HepG2 (cell line): ENCODE measurements around the gene CAPG. TPM values are rescaled to one million over a fixed set of nuclear protein-coding genes. Genes with fewer than 3 reads are reported as not detected.

Experiments
- FOXK2 ChIP-seq: fragments of 450-650 bp; IDR thresholded peaks from 2 replicates; pipeline ENCODE4 v1.6.1; 2016
- HMGXB4 ChIP-seq, 2 experiments: sonication (generic) in 1 of 2; formaldehyde crosslinking in 1 of 2; IDR thresholded peaks; 2 replicates each; pipeline versions ENCODE4 v1.4.0 to v1.6.1; 2018 to 2020; ENCODE audit warnings: missing genetic modification reagents in 2 of 2, borderline replicate concordance in 1 of 2, low read depth in 1 of 2, mild to moderate bottlenecking in 1 of 2, missing biosample characterization in 1 of 2
- KDM2A ChIP-seq: sonication (generic); formaldehyde crosslinking; IDR thresholded peaks from 2 replicates; pipeline ENCODE4 v1.4.0; 2020; ENCODE audit warnings: low read depth, missing genetic modification reagents, borderline replicate concordance
- KLF6 ChIP-seq: IDR thresholded peaks from 2 replicates; pipeline ENCODE4 v1.8.0; 2016; ENCODE audit warnings: missing biosample characterization, missing genetic modification reagents
- MIER3 ChIP-seq: IDR thresholded peaks from 2 replicates; pipeline ENCODE4 v1.6.1; 2016; ENCODE audit warnings: missing compliant biosample characterization, borderline replicate concordance
- NCOA1 ChIP-seq: sonication (generic); formaldehyde crosslinking; IDR thresholded peaks from 2 replicates; pipeline ENCODE4 v1.9.0; 2021; ENCODE audit warnings: missing genetic modification reagents
- RFXAP ChIP-seq: sonication (generic); formaldehyde crosslinking; IDR thresholded peaks from 2 replicates; pipeline ENCODE4 v1.4.0; 2020; ENCODE audit warnings: missing genetic modification reagents, borderline replicate concordance
- RNF219 ChIP-seq: sonication (generic); formaldehyde crosslinking; IDR thresholded peaks from 2 replicates; pipeline ENCODE4 v1.5.0; 2020; ENCODE audit warnings: mild to moderate bottlenecking, missing genetic modification reagents
- STAG1 ChIP-seq: sonication (generic); formaldehyde crosslinking; IDR thresholded peaks from 2 replicates; pipeline ENCODE4 v1.4.0; 2020; ENCODE audit warnings: missing genetic modification reagents
- ZNF263 ChIP-seq: sonication (generic); formaldehyde crosslinking; IDR thresholded peaks from 2 replicates; pipeline ENCODE4 v1.4.0; 2020; ENCODE audit warnings: missing genetic modification reagents
- ZNF577 ChIP-seq: sonication (generic); formaldehyde crosslinking; IDR thresholded peaks from 2 replicates; pipeline ENCODE4 v1.4.0; 2020; ENCODE audit warnings: mild to moderate bottlenecking, low read depth, missing genetic modification reagents, borderline replicate concordance
- polyA plus RNA-seq, 8 experiments: library from polyadenylated mRNA; depleted of rRNA in 3 of 8; stranded (reverse) in 7 of 8; unstranded in 1 of 8; fragments of >200 nt; fragmentation: Illumina TruSeq in 4 of 8; extraction: Trizol in 4 of 8; gene quantifications; 2 replicates each; pipeline versions ENCODE4 v1.2.1 to v1.2.3, GENCODE V29; 2011 to 2016; ENCODE audit warnings: low read depth in 4 of 8, missing spikeins in 1 of 8, mixed read lengths in 1 of 8; ENCODE audit not compliant: insufficient read depth in 1 of 8
- total RNA-seq, 5 experiments: library from RNA; depleted of rRNA; stranded (reverse); fragments of >200 nt; fragmentation: Illumina TruSeq; extraction: Trizol; gene quantifications; 2 replicates each; pipeline ENCODE4 v1.2.3, GENCODE V29; 2016; ENCODE audit warnings: low read depth in 1 of 5
- TF ChIP-seq, protein P1 (sequence below): sonication (generic); formaldehyde crosslinking; IDR thresholded peaks from 2 replicates; pipeline ENCODE4 v1.4.0; 2020; ENCODE audit warnings: low read depth, missing genetic modification reagents
- TF ChIP-seq, protein P2 (sequence below), 2 experiments: sonication (generic) in 1 of 2; formaldehyde crosslinking in 1 of 2; IDR thresholded peaks; 2 replicates each; pipeline versions ENCODE4 v1.4.0 to v1.6.1; 2016 to 2020; ENCODE audit warnings: borderline replicate concordance in 1 of 2, low read depth in 1 of 2, mild to moderate bottlenecking in 1 of 2, missing genetic modification reagents in 1 of 2

The CAPG gene
- total and polyA plus RNA-seq, 2 of the 13 experiments (the other 11 are each of a cell fraction or from before 2014, with no cell fraction given): 12.7 to 18.2 TPM

DNA sequence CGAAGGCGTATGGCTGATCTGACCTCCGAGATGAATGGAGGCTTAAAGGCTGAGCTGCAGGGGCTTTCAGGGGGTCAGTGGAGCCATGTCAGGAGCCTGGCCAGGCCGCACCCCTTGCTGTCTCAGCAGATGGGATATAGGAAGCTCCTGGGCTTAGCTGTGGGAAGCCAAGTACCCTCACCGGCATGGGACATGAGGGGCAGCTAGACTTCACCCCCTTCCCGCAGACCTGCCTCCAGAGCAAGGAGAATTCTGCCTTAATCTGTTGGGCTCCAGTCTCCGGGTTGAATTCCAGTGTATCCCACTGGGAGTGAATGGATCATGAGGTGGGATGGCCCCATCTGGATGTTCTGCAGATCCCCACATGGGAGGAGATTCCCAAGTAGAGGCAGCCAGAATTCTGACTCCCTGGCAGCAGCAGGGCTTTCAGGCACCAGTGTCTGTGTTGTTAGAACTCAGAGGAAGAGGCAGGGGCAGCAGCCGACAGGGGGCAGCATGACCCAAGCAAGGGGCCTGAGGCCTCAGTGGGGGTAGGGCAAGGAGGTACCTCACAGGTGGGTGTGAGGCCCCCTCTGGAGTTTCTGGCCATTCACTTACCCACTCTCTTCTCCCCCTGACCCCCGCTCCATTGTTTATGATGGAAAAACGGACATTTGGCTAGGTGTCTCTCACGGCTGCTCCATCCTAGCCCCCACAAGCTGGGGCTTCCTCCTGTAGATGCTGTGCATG is 19.1 kb downstream of the CAPG start (continued):
- TF ChIP-seq, protein P1, sequence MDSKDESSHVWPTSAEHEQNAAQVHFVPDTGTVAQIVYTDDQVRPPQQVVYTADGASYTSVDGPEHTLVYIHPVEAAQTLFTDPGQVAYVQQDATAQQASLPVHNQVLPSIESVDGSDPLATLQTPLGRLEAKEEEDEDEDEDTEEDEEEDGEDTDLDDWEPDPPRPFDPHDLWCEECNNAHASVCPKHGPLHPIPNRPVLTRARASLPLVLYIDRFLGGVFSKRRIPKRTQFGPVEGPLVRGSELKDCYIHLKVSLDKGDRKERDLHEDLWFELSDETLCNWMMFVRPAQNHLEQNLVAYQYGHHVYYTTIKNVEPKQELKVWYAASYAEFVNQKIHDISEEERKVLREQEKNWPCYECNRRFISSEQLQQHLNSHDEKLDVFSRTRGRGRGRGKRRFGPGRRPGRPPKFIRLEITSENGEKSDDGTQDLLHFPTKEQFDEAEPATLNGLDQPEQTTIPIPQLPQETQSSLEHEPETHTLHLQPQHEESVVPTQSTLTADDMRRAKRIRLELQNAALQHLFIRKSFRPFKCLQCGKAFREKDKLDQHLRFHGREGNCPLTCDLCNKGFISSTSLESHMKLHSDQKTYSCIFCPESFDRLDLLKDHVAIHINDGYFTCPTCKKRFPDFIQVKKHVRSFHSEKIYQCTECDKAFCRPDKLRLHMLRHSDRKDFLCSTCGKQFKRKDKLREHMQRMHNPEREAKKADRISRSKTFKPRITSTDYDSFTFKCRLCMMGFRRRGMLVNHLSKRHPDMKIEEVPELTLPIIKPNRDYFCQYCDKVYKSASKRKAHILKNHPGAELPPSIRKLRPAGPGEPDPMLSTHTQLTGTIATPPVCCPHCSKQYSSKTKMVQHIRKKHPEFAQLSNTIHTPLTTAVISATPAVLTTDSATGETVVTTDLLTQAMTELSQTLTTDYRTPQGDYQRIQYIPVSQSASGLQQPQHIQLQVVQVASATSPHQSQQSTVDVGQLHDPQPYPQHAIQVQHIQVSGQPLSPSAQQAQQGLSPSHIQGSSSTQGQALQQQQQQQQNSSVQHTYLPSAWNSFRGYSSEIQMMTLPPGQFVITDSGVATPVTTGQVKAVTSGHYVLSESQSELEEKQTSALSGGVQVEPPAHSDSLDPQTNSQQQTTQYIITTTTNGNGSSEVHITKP: 0 out of 2 replicates have a peak, but pooled peaks have one; percentile 39
- TF ChIP-seq ZNF577 (CRISPR knock-in tag) (no peak), NCOA1 (CRISPR knock-in tag) (0 out of 2 replicates have a peak, but pooled peaks have one; percentile 43), KDM2A (CRISPR knock-in tag) (peak; percentile 63; the same call in 1 of the 2 replicates), HMGXB4 (CRISPR knock-in tag; IDR thresholded peaks at IDR 0.05; ENCODE audit: borderline replicate concordance in 1 of 2, low read depth in 1 of 2) (peak; percentile 79 to 82), MIER3 (no peak), FOXK2 (no peak), RNF219 (no peak), STAG1 (peak; percentile 97), RFXAP (CRISPR knock-in tag) (0 out of 2 replicates have a peak, but pooled peaks have one; percentile 52), ZNF263 (0 out of 2 replicates have a peak, but pooled peaks have one; percentile 22), KLF6 (CRISPR knock-in tag) (no peak)
- TF ChIP-seq, protein P2, sequence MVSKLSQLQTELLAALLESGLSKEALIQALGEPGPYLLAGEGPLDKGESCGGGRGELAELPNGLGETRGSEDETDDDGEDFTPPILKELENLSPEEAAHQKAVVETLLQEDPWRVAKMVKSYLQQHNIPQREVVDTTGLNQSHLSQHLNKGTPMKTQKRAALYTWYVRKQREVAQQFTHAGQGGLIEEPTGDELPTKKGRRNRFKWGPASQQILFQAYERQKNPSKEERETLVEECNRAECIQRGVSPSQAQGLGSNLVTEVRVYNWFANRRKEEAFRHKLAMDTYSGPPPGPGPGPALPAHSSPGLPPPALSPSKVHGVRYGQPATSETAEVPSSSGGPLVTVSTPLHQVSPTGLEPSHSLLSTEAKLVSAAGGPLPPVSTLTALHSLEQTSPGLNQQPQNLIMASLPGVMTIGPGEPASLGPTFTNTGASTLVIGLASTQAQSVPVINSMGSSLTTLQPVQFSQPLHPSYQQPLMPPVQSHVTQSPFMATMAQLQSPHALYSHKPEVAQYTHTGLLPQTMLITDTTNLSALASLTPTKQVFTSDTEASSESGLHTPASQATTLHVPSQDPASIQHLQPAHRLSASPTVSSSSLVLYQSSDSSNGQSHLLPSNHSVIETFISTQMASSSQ (IDR thresholded peaks at IDR 0.05; ENCODE audit: low read depth): no peak
- TF ChIP-seq, protein P2 (CRISPR knock-in tag; IDR thresholded peaks at IDR 0.05; ENCODE audit: borderline replicate concordance): 0 out of 2 replicates have a peak, but pooled peaks have one; percentile 30
